Stomach (tissue), 9 donors: ENCODE data around the gene ZNF80. TPM values are rescaled to one million over a fixed set of nuclear protein-coding genes. Genes with fewer than 3 reads are reported as not detected.

ENCODE experiments used
- DNase-seq, 2 donors: peaks; one replicate each; pipeline versions ENCODE4 v3.0.0 to v3.0.0-alpha.2; 2013 to 2019
- H3K27ac ChIP-seq, 5 donors: fragments of 200-600 bp in 4 of 5; sonication (generic) in 4 of 5; one replicate each; pipeline ENCODE4 v1.5.1; 2013 to 2019; ENCODE audit warnings: mild to moderate bottlenecking in 1 of 5, moderate library complexity in 1 of 5
- H3K27me3 ChIP-seq, 3 donors: fragments of 200-600 bp; sonication (generic); one replicate each; pipeline ENCODE4 v1.5.1; 2017 to 2019; ENCODE audit warnings: mixed run types in 1 of 3
- H3K36me3 ChIP-seq, 4 donors: fragments of 200-600 bp; sonication (generic); 1 replicate in 3 of 4; 2 replicates in 1 of 4; pipeline ENCODE4 v1.5.1; 2016 to 2019
- H3K4me1 ChIP-seq, 4 donors: fragments of 200-600 bp; sonication (generic); one replicate each; pipeline ENCODE4 v1.5.1; 2016 to 2019
- H3K4me3 ChIP-seq, 4 donors: fragments of 200-600 bp; sonication (generic) in 3 of 4; one replicate each; pipeline ENCODE4 v1.5.1; 2016 to 2019; ENCODE audit warnings: mild to moderate bottlenecking in 1 of 4
- H3K9me3 ChIP-seq, 4 donors: fragments of 200-600 bp; sonication (generic); one replicate each; pipeline ENCODE4 v1.5.1; 2016 to 2019
- CTCF ChIP-seq, 7 experiments: fragments of 450-650 bp in 4 of 7; fragments of 200-600 bp in 3 of 7; sonication (generic) in 3 of 7; IDR thresholded peaks; one replicate each; pipeline ENCODE4 v1.5.1; 2016 to 2019; ENCODE audit warnings: antibody characterized with exemption in 7 of 7, control low read depth in 2 of 7, mild to moderate bottlenecking in 1 of 7
- EP300 ChIP-seq: sonication (generic); formaldehyde crosslinking; IDR thresholded peaks from one replicate; pipeline ENCODE4 v1.6.1; 2017; ENCODE audit warnings: antibody characterized with exemption
- POLR2A ChIP-seq, 4 donors: fragments of 450-650 bp; IDR thresholded peaks; one replicate each; pipeline ENCODE4 v1.6.1; 2016; ENCODE audit warnings: antibody characterized with exemption in 4 of 4, control low read depth in 2 of 4, mild to moderate bottlenecking in 1 of 4, moderate library complexity in 1 of 4
- POLR2AphosphoS5 ChIP-seq, 3 donors: sonication (generic); formaldehyde crosslinking; IDR thresholded peaks; one replicate each; pipeline ENCODE4 v1.6.1; 2016; ENCODE audit warnings: antibody characterized with exemption in 3 of 3
- WGBS, 5 donors: extraction: QIAGEN DNeasy Blood & Tissue Kit in 3 of 5; methylation state at CpG; one replicate each; pipeline versions ENCODE4 v1.1.5 to v1.1.7; 2013 to 2018; 5-methylcytosine and 5-hydroxymethylcytosine counted together
- intact Hi-C: fragments of 100-400 bp; cut with DNase I; formaldehyde crosslinking; loops from one replicate; pipeline ENCODE4 v1.15.1; 2023; ENCODE audit warnings: low total_unique reads
- polyA plus RNA-seq, 3 donors: library from polyadenylated mRNA; stranded (reverse); fragments of 200-250 nt; gene quantifications; one replicate each; pipeline ENCODE4 v1.2.3, GENCODE V29; 2013
- total RNA-seq, 5 donors: library from RNA; depleted of rRNA; stranded (reverse); fragments of >200 nt; gene quantifications; one replicate each; pipeline versions ENCODE4 v1.1.0 to v1.2.3, GENCODE V29; 2014 to 2016
- donor health status: healthy with polysubstance abuse.
- donor health status: Bipolar disorder and iron deficiency.
- donor health status: healthy.

Gene ZNF80
- total and polyA plus RNA-seq, 8 donors = 0.92 TPM; not detected in 7

DNA sequence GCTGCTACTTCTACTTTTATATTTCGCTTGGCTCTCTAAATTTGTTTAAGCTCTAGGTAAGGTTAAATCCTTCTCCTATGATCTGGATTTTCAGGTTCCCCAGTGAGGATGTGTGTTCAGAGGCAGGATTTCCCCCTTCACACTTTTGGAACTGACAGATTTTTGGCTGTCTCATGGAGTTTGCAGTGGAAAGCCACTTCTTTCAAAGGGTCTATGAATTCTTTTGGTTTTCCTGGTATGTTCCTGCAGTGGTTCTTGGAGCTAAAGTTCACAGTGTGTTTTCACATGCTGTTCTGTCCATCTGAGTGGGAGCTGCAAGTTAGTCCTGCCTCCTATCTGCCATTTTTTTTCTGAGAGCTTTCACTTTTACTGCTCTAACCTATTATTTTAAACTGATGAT is 34.9 kb upstream of the ZNF80 start:
- Histone ChIP-seq H3K27me3 (no peaks in the 10 kb centered on the region), H3K27ac (no peak overlapping the region), H3K4me3 (no peak overlapping the region), H3K9me3 (peaks cover 5 to 23% (median 15%) of the 10 kb centered on the region in 4 donors), H3K4me1 (no peaks in the 10 kb centered on the region), H3K36me3 (no peaks in the 10 kb centered on the region)
- DNase-seq = no peak
- 65 to 78% (median 73%) methylated on average over 1 of the region's 1 CpG for WGBS, 5 donors
- TF ChIP-seq EP300 (no peak), POLR2AphosphoS5 (IDR thresholded peaks at IDR 0.05) (no peak), CTCF (IDR thresholded peaks at IDR 0.05) (no peak), POLR2A (IDR thresholded peaks at IDR 0.05) (no peak)
- intact Hi-C loops = no loop called here

DNA sequence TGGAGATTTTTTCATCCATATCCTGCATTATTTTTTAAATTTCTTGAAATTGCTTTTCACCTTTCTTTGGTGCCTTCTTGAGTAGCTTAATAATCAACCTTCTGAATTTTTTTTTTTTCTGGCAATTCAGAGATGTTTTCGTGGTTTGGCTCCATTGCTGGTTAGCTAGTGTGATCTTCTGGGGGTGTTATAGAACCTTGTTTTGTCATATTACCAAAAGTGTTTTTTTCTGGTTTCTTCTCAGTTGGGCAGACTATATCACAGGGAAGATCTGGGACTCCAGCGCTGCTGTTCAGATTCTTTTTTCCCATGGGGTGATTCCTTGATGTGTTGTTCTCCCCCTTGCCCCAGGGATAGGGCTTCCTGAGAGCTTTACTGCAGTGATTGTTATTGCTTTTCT is 32.6 kb upstream of the ZNF80 start:
- WGBS, 5 donors = 88 to 97% (median 94%) methylated on average over 2 of the region's 2 CpGs
- intact Hi-C loops = no loop called here
- H3K27me3 ChIP-seq = no peaks in the 10 kb centered on the region
- no peak overlapping the region for H3K27ac ChIP-seq
- no peak for DNase-seq
- peaks cover 5 to 23% (median 15%) of the 10 kb centered on the region in 4 donors for H3K9me3 ChIP-seq
- no peaks in the 10 kb centered on the region for H3K4me1 ChIP-seq
- TF ChIP-seq POLR2A (IDR thresholded peaks at IDR 0.05) (no peak), EP300 (no peak), CTCF (IDR thresholded peaks at IDR 0.05) (no peak), POLR2AphosphoS5 (IDR thresholded peaks at IDR 0.05) (no peak)
- H3K4me3 ChIP-seq = no peak overlapping the region
- no peaks in the 10 kb centered on the region for H3K36me3 ChIP-seq

DNA sequence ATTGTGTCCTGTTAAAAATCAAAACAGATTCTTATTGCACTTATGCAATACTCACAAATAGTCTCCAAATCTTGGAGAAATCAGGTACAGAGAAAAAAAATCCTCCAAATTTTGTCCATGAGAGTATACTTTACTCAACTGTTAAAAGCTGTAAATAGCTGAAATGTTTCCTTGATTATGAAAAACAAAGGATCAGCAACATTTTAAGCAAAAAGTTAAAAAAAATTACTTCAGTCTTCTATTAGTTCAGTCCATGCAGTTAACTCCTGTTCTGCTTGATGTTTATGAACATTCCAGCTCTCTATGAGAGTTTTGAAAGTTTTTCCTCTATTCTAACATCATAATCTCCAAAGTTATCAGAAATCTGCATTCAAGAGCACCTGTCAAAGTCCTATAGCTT is 22.8 kb upstream of the ZNF80 start:
- no peaks in the 10 kb centered on the region for H3K4me1 ChIP-seq
- H3K27me3 ChIP-seq = no peaks in the 10 kb centered on the region
- DNase-seq = no peak
- no peak overlapping the region for H3K27ac ChIP-seq
- peaks cover 0 to 32% (median 3%) of the 10 kb centered on the region in 4 donors for H3K9me3 ChIP-seq
- TF ChIP-seq POLR2AphosphoS5 (IDR thresholded peaks at IDR 0.05) (no peak), EP300 (no peak), POLR2A (IDR thresholded peaks at IDR 0.05) (no peak)
- H3K4me3 ChIP-seq = no peak overlapping the region
- intact Hi-C loops = no loop called here
- no peaks in the 10 kb centered on the region for H3K36me3 ChIP-seq

GRCh38 chr3:114259566-114259965 is 22.2 kb upstream of the ZNF80 start:
- H3K27me3 ChIP-seq = no peaks in the 10 kb centered on the region
- peaks cover 0 to 32% (median 3%) of the 10 kb centered on the region in 4 donors for H3K9me3 ChIP-seq
- intact Hi-C loops = no loop called here
- H3K36me3 ChIP-seq = no peaks in the 10 kb centered on the region
- DNase-seq = no peak
- no peaks in the 10 kb centered on the region for H3K4me1 ChIP-seq
- no peak overlapping the region for H3K4me3 ChIP-seq
- TF ChIP-seq POLR2A (IDR thresholded peaks at IDR 0.05) = no peak
- TF ChIP-seq EP300 = no peak
- no peak for TF ChIP-seq POLR2AphosphoS5 (IDR thresholded peaks at IDR 0.05)
- no peak for TF ChIP-seq CTCF (IDR thresholded peaks at IDR 0.05)
- H3K27ac ChIP-seq = no peak overlapping the region
- WGBS, 5 donors = 88 to 97% (median 90%) methylated on average over 1 of the region's 1 CpG

- peaks cover 0 to 17% (median 0%) of the 10 kb centered on the region in 4 donors for H3K9me3 ChIP-seq
- 68 to 95% (median 89%) methylated on average over 1 of the region's 1 CpG for WGBS, 5 donors
- no peaks in the 10 kb centered on the region for H3K36me3 ChIP-seq
- no peak overlapping the region for H3K27ac ChIP-seq
- intact Hi-C loops = no loop called here
- no peak overlapping the region for H3K4me3 ChIP-seq
- DNase-seq = no peak
- no peaks in the 10 kb centered on the region for H3K27me3 ChIP-seq
- TF ChIP-seq POLR2AphosphoS5 (IDR thresholded peaks at IDR 0.05) (no peak), POLR2A (IDR thresholded peaks at IDR 0.05) (no peak), CTCF (IDR thresholded peaks at IDR 0.05) (no peak), EP300 (no peak)
- H3K4me1 ChIP-seq = no peaks in the 10 kb centered on the region
These were observed 16.1 kb upstream of the ZNF80 start for GRCh38 chr3:114253505-114253904.
